Measurements from ENCODE around the gene NAT16.
"Not testable (repeated sequence)": the region's sequence is repeated elsewhere in the genome, so short reads cannot be mapped to it uniquely, and the experiment has no call there.

The NAT16 gene

DNA sequence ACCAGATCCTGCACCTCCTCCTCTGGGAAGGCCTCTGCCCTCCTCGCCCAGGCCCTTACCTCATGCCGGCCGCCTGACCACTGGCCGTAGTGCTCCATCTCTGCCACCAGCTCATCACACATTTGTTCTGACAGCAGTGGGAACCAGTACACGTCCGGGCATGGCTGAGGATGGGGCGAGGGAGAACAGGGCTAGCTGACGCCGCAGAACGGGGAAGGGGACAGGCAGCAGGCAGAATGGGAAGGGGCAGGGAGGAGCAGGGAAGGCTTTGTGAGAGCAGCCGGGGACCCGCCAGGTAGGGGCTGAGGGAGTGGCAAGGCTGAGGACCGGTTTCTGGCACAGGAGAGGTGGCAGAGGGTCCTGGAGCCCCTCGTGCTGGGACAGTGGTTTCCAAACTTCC is 28.7 kb upstream of the NAT16 start:
- TF ChIP-seq, protein P1, sequence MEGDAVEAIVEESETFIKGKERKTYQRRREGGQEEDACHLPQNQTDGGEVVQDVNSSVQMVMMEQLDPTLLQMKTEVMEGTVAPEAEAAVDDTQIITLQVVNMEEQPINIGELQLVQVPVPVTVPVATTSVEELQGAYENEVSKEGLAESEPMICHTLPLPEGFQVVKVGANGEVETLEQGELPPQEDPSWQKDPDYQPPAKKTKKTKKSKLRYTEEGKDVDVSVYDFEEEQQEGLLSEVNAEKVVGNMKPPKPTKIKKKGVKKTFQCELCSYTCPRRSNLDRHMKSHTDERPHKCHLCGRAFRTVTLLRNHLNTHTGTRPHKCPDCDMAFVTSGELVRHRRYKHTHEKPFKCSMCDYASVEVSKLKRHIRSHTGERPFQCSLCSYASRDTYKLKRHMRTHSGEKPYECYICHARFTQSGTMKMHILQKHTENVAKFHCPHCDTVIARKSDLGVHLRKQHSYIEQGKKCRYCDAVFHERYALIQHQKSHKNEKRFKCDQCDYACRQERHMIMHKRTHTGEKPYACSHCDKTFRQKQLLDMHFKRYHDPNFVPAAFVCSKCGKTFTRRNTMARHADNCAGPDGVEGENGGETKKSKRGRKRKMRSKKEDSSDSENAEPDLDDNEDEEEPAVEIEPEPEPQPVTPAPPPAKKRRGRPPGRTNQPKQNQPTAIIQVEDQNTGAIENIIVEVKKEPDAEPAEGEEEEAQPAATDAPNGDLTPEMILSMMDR (IDR thresholded peaks at IDR 0.05; ENCODE audit: extremely low read depth, missing control alignments) = no peak
- no peak for DNase-seq (ENCODE audit: low spot score)

- TF ChIP-seq, protein P1 (IDR thresholded peaks at IDR 0.05; ENCODE audit: extremely low read depth, missing control alignments) = no peak
- DNase-seq (ENCODE audit: low spot score) = no peak
Measured at GRCh38 chr7:101207459-101207858, 27.4 kb upstream of the NAT16 start.

- DNase-seq (ENCODE audit: low spot score) = no peak
- TF ChIP-seq, protein P1 (IDR thresholded peaks at IDR 0.05; ENCODE audit: extremely low read depth, missing control alignments) = no peak
Measured at GRCh38 chr7:101206665-101207042, 26.6 kb upstream of the NAT16 start.

GRCh38 chr7:101205901-101206664 is 26.0 kb upstream of the NAT16 start:
- TF ChIP-seq, protein P1 (IDR thresholded peaks at IDR 0.05; ENCODE audit: extremely low read depth, missing control alignments) = no peak
- DNase-seq (ENCODE audit: low spot score) = no peak

- DNase-seq (ENCODE audit: low spot score) = not testable (repeated sequence)
Measured at GRCh38 chr7:101203740-101204738, 23.9 kb upstream of the NAT16 start.

DNA sequence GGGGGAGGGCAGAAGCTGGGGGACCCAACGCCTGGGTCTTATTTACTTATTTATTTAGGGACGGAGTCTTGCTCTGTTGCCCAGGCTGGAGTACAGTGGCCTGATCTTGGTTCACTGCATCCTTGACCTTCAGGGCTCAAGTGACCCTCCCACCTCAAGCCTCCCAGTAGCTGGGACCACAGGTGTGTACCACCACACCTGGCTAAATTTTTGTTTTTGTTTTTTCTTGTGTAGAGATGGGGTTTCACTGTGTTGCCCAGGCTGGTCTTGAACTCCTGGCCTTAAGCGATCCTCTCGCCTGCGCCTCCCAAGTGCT is 22.5 kb upstream of the NAT16 start:
- TF ChIP-seq, protein P1 (IDR thresholded peaks at IDR 0.05; ENCODE audit: extremely low read depth, missing control alignments) = no peak
- no peak for DNase-seq (ENCODE audit: low spot score)

GRCh38 chr7:101201695-101202602 is 21.9 kb upstream of the NAT16 start:
- TF ChIP-seq, protein P1 (IDR thresholded peaks at IDR 0.05; ENCODE audit: extremely low read depth, missing control alignments) = no peak
- no peak for DNase-seq (ENCODE audit: low spot score)
